ENCODE measurements around the gene PRR29.

- no peak for TF ChIP-seq POLR2A (IDR thresholded peaks at IDR 0.05; ENCODE audit: low read depth, low read length)
- TF ChIP-seq POLR2AphosphoS5 (IDR thresholded peaks at IDR 0.05; ENCODE audit: low read depth, low read length) = no peak
Observed at GRCh38 chr17:63996430-63997182, 1.5 kb upstream of the PRR29 start.
